B cell (primary cell): Measurements from ENCODE around the gene NBL1.
"Not testable (repeated sequence)": the region's sequence is repeated elsewhere in the genome, so short reads cannot be mapped to it uniquely, and the experiment has no call there.

Experiments used
- CTCF ChIP-seq: fragments of 200-600 bp; IDR thresholded peaks from one replicate; pipeline ENCODE4 v1.8.0; 2022; ENCODE audit warnings: antibody characterized with exemption, mild to moderate bottlenecking
- EZH2 ChIP-seq: IDR thresholded peaks from 2 replicates; pipeline ENCODE4 v1.6.1; 2012; ENCODE audit warnings: borderline replicate concordance, low read depth, mild to moderate bottlenecking, moderate library complexity, low read length; ENCODE audit not compliant: insufficient read depth, poor library complexity, severe bottlenecking

- not testable (repeated sequence) for TF ChIP-seq CTCF, EZH2
Measured at GRCh38 chr1:19639228-19639627, 4.9 kb upstream of the NBL1 start.
